HUES64 (cell line): ENCODE measurements around the gene PLCB4.

Source experiments
- H3K27ac ChIP-seq: 2 replicates; pipeline ENCODE4 v1.7.0; 2013; ENCODE audit warnings: low read depth, low read length, inconsistent platforms
- H3K27me3 ChIP-seq: 2 replicates; pipeline ENCODE4 v1.6.1; 2013; ENCODE audit warnings: mild to moderate bottlenecking, low read length; ENCODE audit not compliant: insufficient read depth
- H3K36me3 ChIP-seq: 2 replicates; pipeline ENCODE4 v1.6.1; 2013; ENCODE audit warnings: mild to moderate bottlenecking, low read length; ENCODE audit not compliant: insufficient read depth
- H3K4me1 ChIP-seq: 2 replicates; pipeline ENCODE4 v1.6.1; 2013; ENCODE audit warnings: mild to moderate bottlenecking, low read length, moderate library complexity; ENCODE audit not compliant: insufficient read depth
- H3K4me3 ChIP-seq: 2 replicates; pipeline ENCODE4 v1.5.1; 2013; ENCODE audit warnings: mild to moderate bottlenecking, low read length, moderate library complexity
- H3K9ac ChIP-seq: 2 replicates; pipeline ENCODE4 v1.6.1; 2013; ENCODE audit warnings: mild to moderate bottlenecking, low read depth, low read length
- H3K9me3 ChIP-seq: 2 replicates; pipeline ENCODE4 v1.6.1; 2013; ENCODE audit warnings: low read depth, low read length; ENCODE audit not compliant: insufficient read depth
- WGBS: fragments of 150-250, 120-280 bp; methylation state at CpG from one replicate; pipeline ENCODE4 v1.1.7; 2013; ENCODE audit warnings: missing lambda C conversion rate; 5-methylcytosine and 5-hydroxymethylcytosine counted together

Gene PLCB4

DNA sequence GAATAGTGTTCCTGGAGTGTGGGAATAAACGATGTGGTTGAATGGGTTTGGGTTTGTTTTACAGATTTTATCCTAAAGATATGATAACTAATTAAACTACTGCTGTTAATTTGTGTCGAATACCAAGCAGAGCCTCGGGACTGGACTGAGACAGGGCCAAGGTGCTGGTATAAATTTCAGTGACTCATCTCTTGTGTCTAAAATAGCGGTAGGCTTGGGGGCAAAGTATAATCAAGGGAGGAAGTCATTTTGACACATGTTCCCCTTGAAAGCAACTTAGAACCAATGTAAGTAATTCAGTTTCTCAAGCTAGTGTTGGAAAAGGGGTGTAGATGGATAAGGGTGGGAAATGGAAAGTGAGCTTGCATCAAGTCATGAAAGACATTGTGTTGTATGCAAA is 108.4 kb downstream of the PLCB4 start:
- peaks cover 19% of the 10 kb centered on the region for H3K4me1 ChIP-seq
- no peak overlapping the region for H3K9ac ChIP-seq
- H3K36me3 ChIP-seq = no peaks in the 10 kb centered on the region
- no peak overlapping the region for H3K4me3 ChIP-seq
- H3K9me3 ChIP-seq = no peaks in the 10 kb centered on the region
- WGBS = 93% methylated on average over 4 of the region's 4 CpGs
- H3K27ac ChIP-seq = no peak overlapping the region
- H3K27me3 ChIP-seq = no peaks in the 10 kb centered on the region

DNA sequence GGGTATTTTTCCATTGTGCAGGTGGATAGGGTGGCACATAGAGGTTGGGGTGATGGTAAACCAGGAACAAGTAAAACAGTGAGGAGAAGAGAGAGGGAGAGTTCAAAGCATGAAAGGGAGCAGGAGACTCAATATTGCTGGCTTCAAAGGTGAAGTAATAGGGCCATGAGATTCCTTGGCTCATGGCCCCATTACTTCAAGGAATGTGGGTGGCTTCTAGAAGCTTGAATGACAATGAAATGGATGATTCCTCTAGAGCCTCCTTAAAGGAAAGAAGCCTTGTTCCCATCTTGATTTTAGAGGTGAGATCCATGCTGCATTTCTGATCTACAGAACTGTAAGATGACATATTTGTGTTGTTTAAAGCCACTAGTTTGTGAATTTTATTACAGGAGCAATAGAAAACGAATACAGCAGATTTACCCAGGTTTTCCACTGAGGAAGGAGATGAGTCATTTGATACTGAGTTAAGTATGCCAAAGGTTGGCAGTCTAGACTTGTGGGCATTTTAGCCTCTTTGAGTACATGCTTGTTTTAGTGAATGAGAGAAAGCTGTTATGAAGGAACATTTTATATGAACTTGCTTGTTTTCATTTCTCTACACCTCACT is 110.4 kb downstream of the PLCB4 start:
- Histone ChIP-seq H3K27ac (peak overlapping the region; percentile 75; the same call in 1 of the 2 replicates), H3K4me3 (no peak overlapping the region), H3K27me3 (no peaks in the 10 kb centered on the region), H3K9me3 (no peaks in the 10 kb centered on the region), H3K9ac (no peak overlapping the region), H3K36me3 (no peaks in the 10 kb centered on the region), H3K4me1 (peaks cover 19% of the 10 kb centered on the region)
- WGBS = 93% methylated on average over 1 of the region's 1 CpG

DNA sequence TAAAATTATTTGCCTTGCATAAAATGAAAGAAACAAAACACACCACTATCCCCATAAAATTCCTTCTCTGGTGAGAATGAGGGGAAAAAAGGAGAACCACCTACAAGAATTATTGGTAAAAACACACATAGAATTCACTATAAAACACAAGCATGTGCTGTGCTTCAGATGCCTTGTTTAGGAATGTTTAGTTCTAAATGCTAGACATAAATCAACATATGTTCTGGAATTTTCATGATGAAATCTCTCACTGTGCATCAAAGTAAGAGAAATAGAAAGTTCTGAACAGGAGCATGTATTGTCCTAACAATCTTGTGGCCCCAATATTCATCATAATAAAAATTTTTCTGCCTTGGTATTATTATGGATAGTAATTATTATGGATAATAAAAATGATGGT is 111.0 kb downstream of the PLCB4 start:
- H3K4me1 ChIP-seq = peaks cover 19% of the 10 kb centered on the region
- no peaks in the 10 kb centered on the region for H3K36me3 ChIP-seq
- no peaks in the 10 kb centered on the region for H3K9me3 ChIP-seq
- H3K9ac ChIP-seq = no peak overlapping the region
- H3K4me3 ChIP-seq = no peak overlapping the region
- no peaks in the 10 kb centered on the region for H3K27me3 ChIP-seq
- H3K27ac ChIP-seq = peak overlapping the region; percentile 75

DNA sequence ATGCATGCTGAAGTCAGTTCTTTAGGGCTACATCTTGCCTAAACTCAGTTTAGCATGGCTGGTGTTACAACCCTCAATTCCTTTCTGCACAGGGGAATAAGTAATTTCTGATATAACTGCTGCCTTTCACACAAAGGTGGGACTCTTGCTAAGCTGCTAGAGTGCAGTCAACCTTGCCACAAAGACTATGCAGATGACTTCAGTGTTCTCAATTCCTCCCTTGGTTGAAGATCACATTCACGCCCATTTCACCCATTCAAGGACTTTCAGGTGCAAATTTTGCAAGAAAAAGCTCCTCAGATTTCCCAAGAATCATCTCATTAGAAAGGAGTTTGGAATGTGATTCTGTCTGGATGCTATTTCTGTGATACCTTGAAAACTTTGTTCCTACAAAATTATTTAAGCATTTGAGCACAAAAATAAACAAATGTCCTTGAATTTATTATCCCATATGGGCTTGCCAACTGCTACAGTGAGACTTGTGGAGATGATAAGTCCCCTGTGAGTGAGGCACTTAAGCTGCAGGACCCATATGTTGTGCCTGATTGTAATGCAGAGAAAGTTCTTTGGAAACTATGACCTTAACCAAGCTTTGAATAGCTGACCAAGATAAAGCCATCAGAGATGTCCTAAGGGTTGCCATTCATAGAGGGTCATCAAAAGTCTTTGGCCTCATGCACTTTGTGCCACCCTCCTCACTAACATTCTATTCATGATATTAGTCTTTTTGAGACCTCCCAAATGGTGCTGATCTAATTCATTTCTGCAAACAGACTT is 111.8 kb downstream of the PLCB4 start:
- H3K27ac ChIP-seq = peak overlapping the region; percentile 75; the same call in 1 of the 2 replicates
- 27% methylated on average over 1 of the region's 1 CpG for WGBS
- H3K4me3 ChIP-seq = no peak overlapping the region

DNA sequence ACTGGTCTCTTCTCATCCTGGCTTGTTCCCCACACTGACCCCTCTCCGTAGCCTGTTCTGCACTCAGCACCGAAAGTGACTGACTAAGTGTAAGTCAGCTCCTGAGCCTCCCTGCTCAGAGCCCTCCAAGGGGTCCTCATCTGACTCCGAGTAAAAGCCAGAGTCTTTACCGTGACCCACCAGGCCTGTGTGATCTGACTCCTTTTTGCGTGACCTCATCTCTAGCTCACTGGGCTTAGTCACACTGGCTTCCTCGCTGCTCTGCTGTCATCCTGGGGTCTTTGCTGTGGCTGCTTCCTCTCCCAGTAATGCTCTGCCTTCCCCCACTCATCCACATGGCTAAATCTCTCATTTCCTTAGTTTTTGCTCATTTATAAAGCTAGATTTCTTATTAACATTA is 116.6 kb downstream of the PLCB4 start:
- Histone ChIP-seq H3K4me3 (no peak overlapping the region), H3K9me3 (no peaks in the 10 kb centered on the region), H3K27ac (no peak overlapping the region), H3K4me1 (peaks cover 24% of the 10 kb centered on the region), H3K36me3 (no peaks in the 10 kb centered on the region), H3K9ac (no peak overlapping the region), H3K27me3 (no peaks in the 10 kb centered on the region)
- WGBS = 83% methylated on average over 6 of the region's 6 CpGs

More for the DNA sequence above, 111.8 kb downstream of the PLCB4 start:
- Histone ChIP-seq H3K4me1 (peaks cover 23% of the 10 kb centered on the region), H3K36me3 (no peaks in the 10 kb centered on the region), H3K9ac (no peak overlapping the region), H3K27me3 (no peaks in the 10 kb centered on the region), H3K9me3 (no peaks in the 10 kb centered on the region)

DNA sequence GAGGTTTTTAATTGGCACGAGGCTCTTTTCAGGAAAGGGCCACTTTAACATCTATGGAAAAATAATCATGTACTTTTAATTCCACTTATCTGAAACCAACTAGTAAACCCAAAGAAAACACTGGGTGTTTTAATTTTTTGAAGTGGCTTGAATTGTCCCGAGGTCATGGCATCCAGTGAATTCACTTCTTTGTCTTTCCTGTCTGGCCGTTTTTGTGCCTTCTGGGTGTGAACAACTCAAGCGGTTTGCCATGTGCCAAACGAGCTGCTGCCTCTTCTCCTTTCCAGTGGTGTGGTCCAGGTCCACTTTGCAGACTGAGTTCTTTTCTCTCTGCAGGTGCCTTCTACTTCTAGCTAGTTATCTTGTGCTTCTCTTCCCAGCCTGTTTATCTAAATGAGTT is 117.5 kb downstream of the PLCB4 start:
- WGBS = 84% methylated on average over 5 of the region's 5 CpGs
- Histone ChIP-seq H3K4me1 (peaks cover 16% of the 10 kb centered on the region; the same call in 1 of the 2 replicates), H3K36me3 (no peaks in the 10 kb centered on the region), H3K27me3 (no peaks in the 10 kb centered on the region), H3K9ac (no peak overlapping the region), H3K27ac (no peak overlapping the region), H3K9me3 (no peaks in the 10 kb centered on the region), H3K4me3 (no peak overlapping the region)

DNA sequence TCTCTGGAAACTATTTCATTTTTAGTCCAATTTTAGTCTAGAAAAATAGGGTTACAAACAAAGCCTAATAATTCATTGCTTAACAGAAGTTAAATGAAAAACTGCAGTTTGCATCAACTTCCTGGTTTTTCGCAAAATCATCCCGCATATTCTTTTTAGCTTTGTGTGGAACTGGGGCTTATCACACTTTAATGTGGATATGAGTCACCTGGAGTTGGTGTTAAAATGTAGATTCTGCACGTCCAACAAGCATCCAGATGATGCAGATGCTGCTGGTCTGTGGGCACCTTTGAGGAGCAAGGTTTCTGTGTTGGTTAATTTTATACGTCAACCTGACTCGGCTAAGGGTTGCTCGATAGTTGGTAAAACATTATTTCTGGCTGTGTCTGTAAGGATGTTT is 126.1 kb downstream of the PLCB4 start:
- no peaks in the 10 kb centered on the region for H3K9me3 ChIP-seq
- peaks cover 3% of the 10 kb centered on the region; the same call in 1 of the 2 replicates for H3K4me1 ChIP-seq
- H3K36me3 ChIP-seq = no peaks in the 10 kb centered on the region
- no peak overlapping the region for H3K4me3 ChIP-seq
- 94% methylated on average over 6 of the region's 6 CpGs for WGBS
- no peak overlapping the region for H3K27ac ChIP-seq
- H3K27me3 ChIP-seq = no peaks in the 10 kb centered on the region
- no peak overlapping the region for H3K9ac ChIP-seq

DNA sequence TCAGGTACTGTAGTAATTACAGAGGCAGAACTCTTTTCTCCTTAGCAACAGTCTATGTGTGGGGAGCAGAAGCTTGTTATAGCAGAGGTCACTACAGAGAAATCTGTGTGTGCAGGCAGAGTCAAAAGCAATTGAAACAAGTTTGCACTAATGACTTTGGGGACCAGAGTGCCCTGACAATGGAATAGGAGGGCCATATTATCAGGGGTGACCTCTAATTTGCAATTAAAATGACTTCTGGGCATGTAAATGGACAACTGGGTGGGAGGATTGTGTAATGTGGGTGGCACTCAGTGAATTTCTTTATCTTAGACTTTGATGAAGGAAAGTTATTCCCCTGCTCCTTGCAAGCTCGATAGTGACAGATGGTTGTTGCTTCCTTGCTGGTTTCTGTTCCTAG is 127.2 kb downstream of the PLCB4 start:
- Histone ChIP-seq H3K27ac (no peak overlapping the region), H3K9ac (no peak overlapping the region)
- 80% methylated on average over 1 of the region's 1 CpG for WGBS

DNA sequence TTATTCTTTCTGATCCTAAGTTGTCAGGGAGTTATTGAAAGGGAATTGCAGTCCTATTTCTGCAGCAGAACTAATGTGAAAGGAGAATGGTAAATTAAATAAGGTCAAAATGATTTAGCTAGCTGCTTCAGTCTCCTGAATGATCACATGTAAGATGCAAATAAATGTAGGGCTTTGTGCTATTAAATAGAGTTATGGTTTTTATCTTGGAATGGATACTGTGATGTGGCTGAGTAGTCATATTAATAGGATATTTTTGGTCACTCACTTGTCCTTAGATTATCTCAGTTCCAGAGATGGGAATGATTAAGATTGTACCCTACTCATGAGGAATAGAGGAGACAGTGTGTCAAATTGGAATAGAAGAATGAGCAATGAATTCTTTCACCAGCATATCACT is 129.6 kb downstream of the PLCB4 start:
- Histone ChIP-seq H3K36me3 (no peaks in the 10 kb centered on the region), H3K9ac (no peak overlapping the region), H3K27me3 (no peaks in the 10 kb centered on the region), H3K4me3 (no peak overlapping the region), H3K9me3 (no peaks in the 10 kb centered on the region), H3K27ac (no peak overlapping the region), H3K4me1 (peaks cover 9% of the 10 kb centered on the region; the same call in 1 of the 2 replicates)

More for the DNA sequence above, 127.2 kb downstream of the PLCB4 start:
- H3K9me3 ChIP-seq = no peaks in the 10 kb centered on the region
- peaks cover 9% of the 10 kb centered on the region; the same call in 1 of the 2 replicates for H3K4me1 ChIP-seq
- H3K36me3 ChIP-seq = no peaks in the 10 kb centered on the region
- no peaks in the 10 kb centered on the region for H3K27me3 ChIP-seq
- no peak overlapping the region for H3K4me3 ChIP-seq

DNA sequence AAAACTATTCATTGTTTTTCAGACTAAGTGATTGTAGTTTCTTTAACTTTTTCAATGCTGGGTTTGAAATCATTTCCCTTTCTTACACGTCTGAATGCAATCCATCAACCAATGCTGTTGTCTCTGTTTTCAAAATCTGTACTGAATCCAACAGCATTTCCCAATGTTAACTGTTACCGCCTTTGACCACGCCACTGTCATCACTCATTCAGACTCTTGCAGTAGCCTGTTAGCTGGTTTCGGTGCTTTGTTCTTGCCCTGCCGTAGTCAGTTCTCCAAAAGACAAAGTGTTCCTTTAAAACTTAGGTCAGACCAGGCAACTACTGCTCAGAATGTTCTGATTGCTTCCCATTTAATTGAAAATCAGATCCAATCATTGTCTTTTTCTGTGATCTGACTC is 131.3 kb downstream of the PLCB4 start:
- peaks cover 12% of the 10 kb centered on the region; the same call in 1 of the 2 replicates for H3K4me1 ChIP-seq
- no peak overlapping the region for H3K4me3 ChIP-seq
- H3K27me3 ChIP-seq = no peaks in the 10 kb centered on the region
- no peaks in the 10 kb centered on the region for H3K36me3 ChIP-seq
- H3K9ac ChIP-seq = no peak overlapping the region
- 91% methylated on average over 5 of the region's 5 CpGs for WGBS
- no peaks in the 10 kb centered on the region for H3K9me3 ChIP-seq
- H3K27ac ChIP-seq = no peak overlapping the region

DNA sequence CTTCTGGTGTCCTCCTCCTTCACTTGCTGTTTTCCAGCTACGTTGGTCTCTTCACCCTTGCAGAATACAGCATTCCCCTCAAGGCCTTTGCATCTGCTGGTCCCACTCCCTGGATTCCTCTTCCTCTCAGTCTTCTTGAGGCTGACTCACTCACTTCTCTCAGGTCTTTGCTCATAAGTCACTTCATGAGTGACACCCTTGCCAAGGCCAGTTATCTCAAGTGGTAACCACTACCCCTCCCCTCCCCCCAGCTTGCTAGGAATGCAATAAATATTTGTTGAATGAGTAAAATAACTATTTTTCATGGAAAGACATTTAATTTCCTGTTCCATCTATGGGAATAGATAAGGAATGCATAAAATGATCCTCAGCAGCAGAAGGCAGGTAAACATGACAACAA is 131.7 kb downstream of the PLCB4 start:
- Histone ChIP-seq H3K9ac (no peak overlapping the region), H3K27ac (no peak overlapping the region), H3K9me3 (no peaks in the 10 kb centered on the region), H3K27me3 (no peaks in the 10 kb centered on the region), H3K4me3 (no peak overlapping the region), H3K36me3 (no peaks in the 10 kb centered on the region), H3K4me1 (peaks cover 16% of the 10 kb centered on the region; the same call in 1 of the 2 replicates)
- 88% methylated on average over 1 of the region's 1 CpG for WGBS
